Keratinocyte (primary cell): ENCODE data around the gene MIA2. TPM values are rescaled to one million over a fixed set of nuclear protein-coding genes. Genes with fewer than 3 reads are reported as not detected.

ENCODE experiments used
- DNase-seq: peaks from one replicate; pipeline ENCODE4 v3.0.0-alpha.2; 2011; ENCODE audit warnings: low read depth, missing footprints, low spot score
- FAIRE-seq: peaks from 2 replicates; lab custom pipeline; 2011; peaks lifted over from hg19 to GRCh38; lab: Jason Lieb, UNC
- H2AFZ ChIP-seq: 2 replicates; pipeline ENCODE4 v1.6.0; 2012; ENCODE audit warnings: low read length, control low read depth, inconsistent platforms; ENCODE audit not compliant: control insufficient read depth
- H3K27ac ChIP-seq: 2 replicates; pipeline ENCODE4 v1.5.1; 2011; ENCODE audit warnings: low read length; ENCODE audit not compliant: control insufficient read depth, insufficient read depth
- H3K27me3 ChIP-seq: 3 replicates; pipeline ENCODE4 v1.6.0; 2011; ENCODE audit warnings: low read length; ENCODE audit not compliant: control insufficient read depth, insufficient read depth; ENCODE audit errors: extremely low read depth
- H3K36me3 ChIP-seq, 2 experiments: 2 replicates in 1 of 2; 3 replicates in 1 of 2; pipeline ENCODE4 v1.5.1; 2011; ENCODE audit warnings: low read length in 2 of 2, mild to moderate bottlenecking in 1 of 2; ENCODE audit not compliant: control insufficient read depth in 2 of 2, insufficient read depth in 2 of 2; ENCODE audit errors: extremely low read depth in 1 of 2
- H3K4me1 ChIP-seq: 3 replicates; pipeline ENCODE4 v1.5.1; 2011; ENCODE audit warnings: low read length; ENCODE audit not compliant: control insufficient read depth, insufficient read depth; ENCODE audit errors: extremely low read depth
- H3K4me2 ChIP-seq: 3 replicates; pipeline ENCODE4 v1.6.0; 2011; ENCODE audit warnings: low read depth, low read length; ENCODE audit not compliant: control insufficient read depth, insufficient read depth; ENCODE audit errors: extremely low read depth
- H3K4me3 ChIP-seq, 3 experiments: fragments of 200-600 bp in 1 of 3; sonication (generic) in 1 of 3; 2 replicates in 2 of 3; 3 replicates in 1 of 3; pipeline ENCODE4 v1.5.1; 2011 to 2016; ENCODE audit warnings: low read length in 3 of 3, mild to moderate bottlenecking in 3 of 3, control low read depth in 2 of 3, inconsistent platforms in 1 of 3, low read depth in 1 of 3, mixed read lengths in 1 of 3, mixed run types in 1 of 3, moderate library complexity in 1 of 3; ENCODE audit not compliant: control insufficient read depth in 2 of 3, insufficient read depth in 2 of 3; ENCODE audit errors: extremely low read depth in 1 of 3
- H3K79me2 ChIP-seq: 2 replicates; pipeline ENCODE4 v1.6.0; 2012; ENCODE audit warnings: low read length; ENCODE audit not compliant: control insufficient read depth, insufficient read depth
- H3K9ac ChIP-seq: 3 replicates; pipeline ENCODE4 v1.6.0; 2011; ENCODE audit warnings: low read length; ENCODE audit not compliant: control insufficient read depth, insufficient read depth; ENCODE audit errors: extremely low read depth
- H3K9me1 ChIP-seq: 3 replicates; pipeline ENCODE4 v1.6.0; 2011; ENCODE audit warnings: low read length; ENCODE audit not compliant: control insufficient read depth, insufficient read depth; ENCODE audit errors: extremely low read depth
- H3K9me3 ChIP-seq: 2 replicates; pipeline ENCODE4 v1.5.1; 2012; ENCODE audit warnings: low read depth, low read length; ENCODE audit not compliant: control insufficient read depth
- H4K20me1 ChIP-seq: 3 replicates; pipeline ENCODE4 v1.6.0; 2011; ENCODE audit warnings: low read length; ENCODE audit not compliant: control insufficient read depth, insufficient read depth; ENCODE audit errors: extremely low read depth
- CTCF ChIP-seq, 3 experiments: IDR thresholded peaks in 1 of 3; conservative IDR thresholded peaks in 1 of 3; optimal IDR thresholded peaks in 1 of 3; 2 replicates in 2 of 3; 3 replicates in 1 of 3; pipeline versions ENCODE3 to v1.5.1; 2011; ENCODE audit warnings: low read length in 3 of 3, mild to moderate bottlenecking in 3 of 3, moderate library complexity in 2 of 3, control low read depth in 1 of 3, inconsistent platforms in 1 of 3; ENCODE audit not compliant: insufficient read depth in 2 of 3; ENCODE audit errors: extremely low read depth in 1 of 3
- EZH2 ChIP-seq: IDR thresholded peaks from one replicate; pipeline ENCODE4 v1.6.1; 2012; ENCODE audit warnings: inconsistent platforms, mild to moderate bottlenecking, low read length, moderate library complexity
- dilution Hi-C: fragments of 300-500 bp; cut with MboI; formaldehyde crosslinking; loops from one replicate; pipeline ENCODE4 v1.7.0; 2020; ENCODE audit warnings: low sequenced_read_pairs; ENCODE audit not compliant: extremely low pct_ligation_motif_present
- polyA plus RNA-seq, 5 experiments: library from polyadenylated mRNA; depleted of rRNA in 3 of 5; stranded (reverse) in 3 of 5; stranded (forward) in 1 of 5; unstranded in 1 of 5; fragments of >200 nt; gene quantifications; 1 replicate in 1 of 5; 2 replicates in 3 of 5; 3 replicates in 1 of 5; pipeline versions ENCODE4 v1.2.1 to v1.2.3, GENCODE V29; 2011 to 2012; ENCODE audit warnings: missing spikeins in 2 of 5, low read depth in 1 of 5, low replicate concordance in 1 of 5

Gene MIA2
- polyA plus RNA-seq, 1 donor (not counting 4 experiments of a cell fraction or from before 2014, with no cell fraction given), result 21.9 TPM

GRCh38 chr14:39211109-39211741 lies 22.5 kb upstream of the MIA2 start:
- Histone ChIP-seq H3K9ac (no peak overlapping the region), H3K27ac (no peak overlapping the region), H3K4me1 (peaks cover 7% of the 10 kb centered on the region), H3K36me3 (no peaks in the 10 kb centered on the region), H3K4me3 (no peak overlapping the region), H3K9me1 (no peaks in the 10 kb centered on the region), H3K4me2 (no peak overlapping the region), H3K79me2 (no peaks in the 10 kb centered on the region), H3K9me3 (no peaks in the 10 kb centered on the region), H2AFZ (no peak overlapping the region), H3K27me3 (no peaks in the 10 kb centered on the region), H4K20me1 (no peaks in the 10 kb centered on the region)
- TF ChIP-seq CTCF (optimal IDR thresholded peaks at IDR 0.05 in 1 of 3, IDR thresholded peaks at IDR 0.05 in 1 of 3, conservative IDR thresholded peaks at IDR 0.05 in 1 of 3; ENCODE audit: extremely low read depth in 1 of 3, insufficient read depth in 2 of 3, low read length in 3 of 3) (no peak), EZH2 (no peak)
- FAIRE-seq, result no peak
- no peak for DNase-seq
- dilution Hi-C loops, result no loop called here

GRCh38 chr14:39212034-39212433 lies 21.7 kb upstream of the MIA2 start:
- FAIRE-seq (no peak), DNase-seq (no peak)
- Histone ChIP-seq H3K27me3 (no peaks in the 10 kb centered on the region), H3K9me1 (no peaks in the 10 kb centered on the region), H3K4me3 (no peak overlapping the region), H3K79me2 (no peaks in the 10 kb centered on the region), H3K4me2 (no peak overlapping the region), H3K36me3 (no peaks in the 10 kb centered on the region), H2AFZ (no peak overlapping the region), H3K9ac (no peak overlapping the region), H3K27ac (no peak overlapping the region), H4K20me1 (no peaks in the 10 kb centered on the region), H3K9me3 (no peaks in the 10 kb centered on the region), H3K4me1 (peaks cover 7% of the 10 kb centered on the region)
- dilution Hi-C loops, result no loop called here
- TF ChIP-seq CTCF (optimal IDR thresholded peaks at IDR 0.05 in 1 of 3, IDR thresholded peaks at IDR 0.05 in 1 of 3, conservative IDR thresholded peaks at IDR 0.05 in 1 of 3; ENCODE audit: extremely low read depth in 1 of 3, insufficient read depth in 2 of 3, low read length in 3 of 3) (no peak), EZH2 (no peak)
